ENCODE results near the gene ADAMTSL1. TPM values are rescaled to one million over a fixed set of nuclear protein-coding genes. Genes with fewer than 3 reads are reported as not detected.

ADAMTSL1 gene
- polyA plus RNA-seq, 1 experiment = 17.2 TPM

GRCh38 chr9:18905883-18906629, 432.1 kb downstream of the ADAMTSL1 start:
- CTCF ChIA-PET = interaction anchor here (1.0 kb wide), 1 partner anchor 115 kb away, joined by 3 read pairs; no protein-coding TSS in a partner anchor
- Histone ChIP-seq H3K36me3 (ENCODE audit: control insufficient read depth, insufficient read depth, low read length) (no peaks in the 10 kb centered on the region; the same call in 1 of the 2 replicates), H3K4me3 (ENCODE audit: low read depth, low read length) (no peak overlapping the region), H3K27me3 (ENCODE audit: control insufficient read depth, insufficient read depth, low read length) (no peaks in the 10 kb centered on the region)
- no peak for DNase-seq (ENCODE audit: low read depth)
- TF ChIP-seq, protein P1, sequence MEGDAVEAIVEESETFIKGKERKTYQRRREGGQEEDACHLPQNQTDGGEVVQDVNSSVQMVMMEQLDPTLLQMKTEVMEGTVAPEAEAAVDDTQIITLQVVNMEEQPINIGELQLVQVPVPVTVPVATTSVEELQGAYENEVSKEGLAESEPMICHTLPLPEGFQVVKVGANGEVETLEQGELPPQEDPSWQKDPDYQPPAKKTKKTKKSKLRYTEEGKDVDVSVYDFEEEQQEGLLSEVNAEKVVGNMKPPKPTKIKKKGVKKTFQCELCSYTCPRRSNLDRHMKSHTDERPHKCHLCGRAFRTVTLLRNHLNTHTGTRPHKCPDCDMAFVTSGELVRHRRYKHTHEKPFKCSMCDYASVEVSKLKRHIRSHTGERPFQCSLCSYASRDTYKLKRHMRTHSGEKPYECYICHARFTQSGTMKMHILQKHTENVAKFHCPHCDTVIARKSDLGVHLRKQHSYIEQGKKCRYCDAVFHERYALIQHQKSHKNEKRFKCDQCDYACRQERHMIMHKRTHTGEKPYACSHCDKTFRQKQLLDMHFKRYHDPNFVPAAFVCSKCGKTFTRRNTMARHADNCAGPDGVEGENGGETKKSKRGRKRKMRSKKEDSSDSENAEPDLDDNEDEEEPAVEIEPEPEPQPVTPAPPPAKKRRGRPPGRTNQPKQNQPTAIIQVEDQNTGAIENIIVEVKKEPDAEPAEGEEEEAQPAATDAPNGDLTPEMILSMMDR (IDR thresholded peaks at IDR 0.05; ENCODE audit: insufficient read depth, low read depth, low read length) = no peak
- POLR2A ChIA-PET = no interaction called here

GRCh38 chr9:18906656-18907395, 432.9 kb downstream of the ADAMTSL1 start:
- Histone ChIP-seq H3K27me3 (ENCODE audit: control insufficient read depth, insufficient read depth, low read length) (no peaks in the 10 kb centered on the region), H3K36me3 (ENCODE audit: control insufficient read depth, insufficient read depth, low read length) (no peaks in the 10 kb centered on the region; the same call in 1 of the 2 replicates), H3K4me3 (ENCODE audit: low read depth, low read length) (no peak overlapping the region)
- CTCF ChIA-PET = no interaction called here
- POLR2A ChIA-PET = no interaction called here
- TF ChIP-seq, protein P1 (IDR thresholded peaks at IDR 0.05; ENCODE audit: insufficient read depth, low read depth, low read length) = no peak
- no peak for DNase-seq (ENCODE audit: low read depth)

GRCh38 chr9:18907927-18908625, 434.1 kb downstream of the ADAMTSL1 start:
- TF ChIP-seq, protein P1 (IDR thresholded peaks at IDR 0.05; ENCODE audit: insufficient read depth, low read depth, low read length) = no peak
- no peaks in the 10 kb centered on the region; the same call in 1 of the 2 replicates for H3K36me3 ChIP-seq (ENCODE audit: control insufficient read depth, insufficient read depth, low read length)
- DNase-seq (ENCODE audit: low read depth) = no peak
- H3K4me3 ChIP-seq (ENCODE audit: low read depth, low read length) = no peak overlapping the region
- CTCF ChIA-PET = interaction anchor here (0.8 to 1.2 kb wide), 2 partner anchors 10 to 653 kb away, joined by 3 to 4 read pairs; no protein-coding TSS in a partner anchor
- POLR2A ChIA-PET = no interaction called here
- no peaks in the 10 kb centered on the region for H3K27me3 ChIP-seq (ENCODE audit: control insufficient read depth, insufficient read depth, low read length)

DNA sequence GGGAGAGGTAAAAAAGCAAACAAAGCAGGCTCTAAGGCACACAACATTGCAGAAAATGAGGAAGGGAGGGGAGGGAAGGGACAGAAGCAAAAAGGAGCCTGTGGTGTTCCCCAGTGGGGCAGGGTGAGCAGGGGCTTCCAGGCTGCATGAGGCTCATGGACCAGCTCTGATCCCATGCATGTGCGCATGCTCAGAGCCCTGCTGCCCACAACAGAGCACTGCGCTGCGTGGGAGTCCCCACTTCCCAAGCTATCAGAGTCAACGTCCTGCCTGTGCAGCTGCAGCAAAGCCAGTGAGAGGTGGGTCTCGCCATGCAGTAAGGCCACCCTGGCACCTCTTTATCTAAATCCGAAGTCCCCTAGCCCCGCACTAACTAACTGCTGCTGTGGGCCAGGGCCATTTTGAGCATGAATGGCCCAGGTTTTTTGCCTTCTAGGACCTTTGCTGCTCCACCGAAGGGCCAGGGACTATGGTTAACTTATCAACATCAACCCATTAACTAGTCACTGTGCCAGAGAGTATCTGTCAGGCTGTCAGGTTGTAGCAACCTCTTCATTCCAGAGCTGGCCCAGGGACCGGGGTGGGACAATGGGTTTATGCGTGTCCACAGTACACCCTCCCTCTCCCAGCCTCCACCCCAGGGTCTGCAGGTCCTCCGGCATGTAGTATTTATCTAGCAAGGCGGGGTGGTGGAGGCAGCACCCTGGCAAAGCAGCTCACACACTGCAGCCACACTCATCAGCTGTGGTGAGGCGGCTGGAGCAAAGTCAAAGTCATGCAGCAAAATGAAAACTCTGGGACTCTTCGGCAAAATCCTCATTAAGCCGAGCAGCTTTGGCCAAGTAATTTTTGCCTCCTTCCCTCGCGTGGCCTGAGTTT, 435.4 kb downstream of the ADAMTSL1 start:
- TF ChIP-seq, protein P1 (IDR thresholded peaks at IDR 0.05; ENCODE audit: insufficient read depth, low read depth, low read length) = no peak
- H3K27me3 ChIP-seq (ENCODE audit: control insufficient read depth, insufficient read depth, low read length) = no peaks in the 10 kb centered on the region
- ChIA-PET CTCF (no interaction called here), POLR2A (no interaction called here)
- no peaks in the 10 kb centered on the region; the same call in 1 of the 2 replicates for H3K36me3 ChIP-seq (ENCODE audit: control insufficient read depth, insufficient read depth, low read length)
- no peak overlapping the region for H3K4me3 ChIP-seq (ENCODE audit: low read depth, low read length)
- no peak for DNase-seq (ENCODE audit: low read depth)
